ENCODE results near the gene DHRSX.

DHRSX gene

GRCh38 chrX:2452799-2453198 is 48.0 kb downstream of the DHRSX start:
- no peak for DNase-seq (ENCODE audit: low spot score)

GRCh38 chrX:2452317-2452784 is 48.4 kb downstream of the DHRSX start:
- no peak for DNase-seq (ENCODE audit: low spot score)

- DNase-seq (ENCODE audit: low spot score): no peak
Observed at GRCh38 chrX:2451501-2452316, 49.1 kb downstream of the DHRSX start.

- DNase-seq (ENCODE audit: low spot score): no peak
Observed at GRCh38 chrX:2450681-2451080, 50.1 kb downstream of the DHRSX start.

GRCh38 chrX:2449135-2449886 is 51.5 kb downstream of the DHRSX start:
- DNase-seq (ENCODE audit: low spot score): no peak

GRCh38 chrX:2447484-2447883 is 53.3 kb downstream of the DHRSX start:
- no peak for DNase-seq (ENCODE audit: low spot score)

GRCh38 chrX:2446815-2447214 is 54.0 kb downstream of the DHRSX start:
- no peak for DNase-seq (ENCODE audit: low spot score)

GRCh38 chrX:2445662-2446623 is 54.8 kb downstream of the DHRSX start:
- DNase-seq (ENCODE audit: low spot score): no peak

GRCh38 chrX:2442694-2443093 is 58.1 kb downstream of the DHRSX start:
- no peak for DNase-seq (ENCODE audit: low spot score)

GRCh38 chrX:2441466-2441865 is 59.3 kb downstream of the DHRSX start:
- no peak for DNase-seq (ENCODE audit: low spot score)

- no peak for DNase-seq (ENCODE audit: low spot score)
Observed at GRCh38 chrX:2439613-2440012, 61.2 kb downstream of the DHRSX start.

- DNase-seq (ENCODE audit: low spot score): no peak
Observed at GRCh38 chrX:2435465-2435864, 65.3 kb downstream of the DHRSX start.

GRCh38 chrX:2434270-2435163 is 66.3 kb downstream of the DHRSX start:
- DNase-seq (ENCODE audit: low spot score): no peak

GRCh38 chrX:2432298-2432863 is 68.4 kb downstream of the DHRSX start:
- DNase-seq (ENCODE audit: low spot score): no peak

- no peak for DNase-seq (ENCODE audit: low spot score)
Observed at GRCh38 chrX:2430265-2430825, 70.4 kb downstream of the DHRSX start.

- DNase-seq (ENCODE audit: low spot score): no peak
Observed at GRCh38 chrX:2427737-2428136, 73.0 kb downstream of the DHRSX start.

GRCh38 chrX:2427147-2427546 is 73.6 kb downstream of the DHRSX start:
- DNase-seq (ENCODE audit: low spot score): no peak

- DNase-seq (ENCODE audit: low spot score): no peak
Observed at GRCh38 chrX:2426289-2426882, 74.4 kb downstream of the DHRSX start.

- DNase-seq (ENCODE audit: low spot score): no peak
Observed at GRCh38 chrX:2425286-2426071, 75.3 kb downstream of the DHRSX start.
